ENCODE data around the gene LRRC37B.

LRRC37B gene

GRCh38 chr17:32006957-32007462 lies at the start of gene LRRC37B (continued):
- TF ChIP-seq WT1 (tag by site-specific recombination; IDR thresholded peaks at IDR 0.05) = no peak
- TF ChIP-seq ZNF623 (tag by site-specific recombination; IDR thresholded peaks at IDR 0.05) = no peak
- TF ChIP-seq ZBTB17 (tag by site-specific recombination; IDR thresholded peaks at IDR 0.05) = peak; percentile 65
- TF ChIP-seq ZNF404 (tag by site-specific recombination; IDR thresholded peaks at IDR 0.05) = no peak
- TF ChIP-seq ZFP41 (tag by site-specific recombination; IDR thresholded peaks at IDR 0.05; ENCODE audit: borderline replicate concordance) = no peak
- peak; percentile 37; the same call in 1 of the 2 replicates for TF ChIP-seq ZNF629 (tag by site-specific recombination; IDR thresholded peaks at IDR 0.05)
- TF ChIP-seq ZNF266 (tag by site-specific recombination; IDR thresholded peaks at IDR 0.05; ENCODE audit: low read depth) = no peak
- no peak for TF ChIP-seq ZNF202 (tag by site-specific recombination; IDR thresholded peaks at IDR 0.05; ENCODE audit: borderline replicate concordance)
- TF ChIP-seq ZNF157 (tag by site-specific recombination; IDR thresholded peaks at IDR 0.05) = no peak
- TF ChIP-seq ZNF561 (tag by site-specific recombination; IDR thresholded peaks at IDR 0.05; ENCODE audit: borderline replicate concordance) = peak; percentile 70
- TF ChIP-seq SCRT1 (tag by site-specific recombination; IDR thresholded peaks at IDR 0.05; ENCODE audit: borderline replicate concordance) = no peak
- TF ChIP-seq, protein P1, sequence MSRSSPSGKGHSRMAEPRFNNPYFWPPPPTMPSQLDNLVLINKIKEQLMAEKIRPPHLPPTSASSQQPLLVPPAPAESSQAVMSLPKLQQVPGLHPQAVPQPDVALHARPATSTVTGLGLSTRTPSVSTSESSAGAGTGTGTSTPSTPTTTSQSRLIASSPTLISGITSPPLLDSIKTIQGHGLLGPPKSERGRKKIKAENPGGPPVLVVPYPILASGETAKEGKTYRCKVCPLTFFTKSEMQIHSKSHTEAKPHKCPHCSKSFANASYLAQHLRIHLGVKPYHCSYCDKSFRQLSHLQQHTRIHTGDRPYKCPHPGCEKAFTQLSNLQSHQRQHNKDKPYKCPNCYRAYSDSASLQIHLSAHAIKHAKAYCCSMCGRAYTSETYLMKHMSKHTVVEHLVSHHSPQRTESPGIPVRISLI (tag by site-specific recombination; IDR thresholded peaks at IDR 0.05) = no peak
- peak; percentile 87 for TF ChIP-seq PATZ1 (tag by site-specific recombination; IDR thresholded peaks at IDR 0.05)
- TF ChIP-seq, protein P2, sequence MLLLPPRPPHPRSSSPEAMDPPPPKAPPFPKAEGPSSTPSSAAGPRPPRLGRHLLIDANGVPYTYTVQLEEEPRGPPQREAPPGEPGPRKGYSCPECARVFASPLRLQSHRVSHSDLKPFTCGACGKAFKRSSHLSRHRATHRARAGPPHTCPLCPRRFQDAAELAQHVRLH (tag by site-specific recombination; IDR thresholded peaks at IDR 0.05) = no peak
- TF ChIP-seq ZNF791 (tag by site-specific recombination; IDR thresholded peaks at IDR 0.05) = no peak
- TF ChIP-seq, protein P3, sequence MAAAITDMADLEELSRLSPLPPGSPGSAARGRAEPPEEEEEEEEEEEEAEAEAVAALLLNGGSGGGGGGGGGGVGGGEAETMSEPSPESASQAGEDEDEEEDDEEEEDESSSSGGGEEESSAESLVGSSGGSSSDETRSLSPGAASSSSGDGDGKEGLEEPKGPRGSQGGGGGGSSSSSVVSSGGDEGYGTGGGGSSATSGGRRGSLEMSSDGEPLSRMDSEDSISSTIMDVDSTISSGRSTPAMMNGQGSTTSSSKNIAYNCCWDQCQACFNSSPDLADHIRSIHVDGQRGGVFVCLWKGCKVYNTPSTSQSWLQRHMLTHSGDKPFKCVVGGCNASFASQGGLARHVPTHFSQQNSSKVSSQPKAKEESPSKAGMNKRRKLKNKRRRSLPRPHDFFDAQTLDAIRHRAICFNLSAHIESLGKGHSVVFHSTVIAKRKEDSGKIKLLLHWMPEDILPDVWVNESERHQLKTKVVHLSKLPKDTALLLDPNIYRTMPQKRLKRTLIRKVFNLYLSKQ (tag by site-specific recombination; IDR thresholded peaks at IDR 0.05; ENCODE audit: borderline replicate concordance) = no peak
- no peak for TF ChIP-seq ZNF48 (tag by site-specific recombination; IDR thresholded peaks at IDR 0.05)
- TF ChIP-seq ZNF366 (tag by site-specific recombination; conservative IDR thresholded peaks at IDR 0.05) = no peak
- no peak for TF ChIP-seq ZNF585B (tag by site-specific recombination; IDR thresholded peaks at IDR 0.05)
- TF ChIP-seq TCF7L2 (IDR thresholded peaks at IDR 0.05; ENCODE audit: borderline replicate concordance, low read depth, low read length) = no peak
- no peak for TF ChIP-seq ZNF518A (tag by site-specific recombination; conservative IDR thresholded peaks at IDR 0.05; ENCODE audit: low read depth)
- TF ChIP-seq, protein P4, sequence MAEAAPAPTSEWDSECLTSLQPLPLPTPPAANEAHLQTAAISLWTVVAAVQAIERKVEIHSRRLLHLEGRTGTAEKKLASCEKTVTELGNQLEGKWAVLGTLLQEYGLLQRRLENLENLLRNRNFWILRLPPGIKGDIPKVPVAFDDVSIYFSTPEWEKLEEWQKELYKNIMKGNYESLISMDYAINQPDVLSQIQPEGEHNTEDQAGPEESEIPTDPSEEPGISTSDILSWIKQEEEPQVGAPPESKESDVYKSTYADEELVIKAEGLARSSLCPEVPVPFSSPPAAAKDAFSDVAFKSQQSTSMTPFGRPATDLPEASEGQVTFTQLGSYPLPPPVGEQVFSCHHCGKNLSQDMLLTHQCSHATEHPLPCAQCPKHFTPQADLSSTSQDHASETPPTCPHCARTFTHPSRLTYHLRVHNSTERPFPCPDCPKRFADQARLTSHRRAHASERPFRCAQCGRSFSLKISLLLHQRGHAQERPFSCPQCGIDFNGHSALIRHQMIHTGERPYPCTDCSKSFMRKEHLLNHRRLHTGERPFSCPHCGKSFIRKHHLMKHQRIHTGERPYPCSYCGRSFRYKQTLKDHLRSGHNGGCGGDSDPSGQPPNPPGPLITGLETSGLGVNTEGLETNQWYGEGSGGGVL (tag by site-specific recombination; IDR thresholded peaks at IDR 0.05) = peak; percentile 77
- no peak for TF ChIP-seq ZNF416 (tag by site-specific recombination; IDR thresholded peaks at IDR 0.05)
- TF ChIP-seq ZNF335 (tag by site-specific recombination; conservative IDR thresholded peaks at IDR 0.05) = peak; percentile 92
- TF ChIP-seq ZBTB10 (tag by site-specific recombination; IDR thresholded peaks at IDR 0.05) = peak; percentile 57; the same call in 1 of the 2 replicates
- no peak for TF ChIP-seq ZNF776 (tag by site-specific recombination; IDR thresholded peaks at IDR 0.05; ENCODE audit: borderline replicate concordance)
